BJ (cell line): ENCODE measurements around the gene MAP3K20. TPM values are rescaled to one million over a fixed set of nuclear protein-coding genes. Genes with fewer than 3 reads are reported as not detected.
A peak's percentile ranks its signal among the peaks of the same experiment; 100 is the strongest.

Experiments used
- CTCF ChIA-PET: fragments of 350-600 bp; formaldehyde crosslinking; extraction: SDS; loops from one replicate; lab custom pipeline; 2021; ENCODE audit warnings: antibody characterized with exemption, inconsistent platforms; lab: Yijun Ruan, JAX
- POLR2A ChIA-PET: fragments of 300-600 bp; sonication (Branson Sonifier 250); formaldehyde crosslinking; extraction: SDS; loops from one replicate; lab custom pipeline; 2021; ENCODE audit warnings: antibody characterized with exemption; lab: Charles Lee
- DNase-seq: peaks from one replicate; pipeline ENCODE4 v3.0.0-alpha.2; 2011; ENCODE audit warnings: low read depth
- H3K27me3 ChIP-seq: 2 replicates; pipeline ENCODE4 v1.6.0; 2011; ENCODE audit warnings: low read length; ENCODE audit not compliant: control insufficient read depth, insufficient read depth
- H3K36me3 ChIP-seq: 2 replicates; pipeline ENCODE4 v1.5.1; 2011; ENCODE audit warnings: low read length; ENCODE audit not compliant: control insufficient read depth, insufficient read depth
- H3K4me3 ChIP-seq: 2 replicates; pipeline ENCODE4 v1.5.1; 2011; ENCODE audit warnings: low read depth, mild to moderate bottlenecking, control low read depth, low read length
- polyA minus RNA-seq: library from RNA; depleted of rRNA, polyadenylated mRNA; stranded (reverse); fragments of >200 nt; gene quantifications from 2 replicates; pipeline ENCODE4 v1.2.3, GENCODE V29; 2011; rRNA and poly(A)+ RNA removed
- polyA plus RNA-seq: library from polyadenylated mRNA; depleted of rRNA; stranded (reverse); fragments of >200 nt; gene quantifications from 2 replicates; pipeline ENCODE4 v1.2.3, GENCODE V29; 2011; rRNA removed
- TF ChIP-seq, protein P1 (sequence below): IDR thresholded peaks from 2 replicates; pipeline ENCODE4 v1.5.1; 2011; ENCODE audit warnings: low read depth, mild to moderate bottlenecking, control low read depth, inconsistent platforms, low read length, moderate library complexity; ENCODE audit not compliant: insufficient read depth

MAP3K20 gene
- polyA plus RNA-seq: 45.4 and 76.7 TPM in 2 replicates
- 41.7 and 43.0 TPM in 2 replicates for polyA minus RNA-seq

DNA sequence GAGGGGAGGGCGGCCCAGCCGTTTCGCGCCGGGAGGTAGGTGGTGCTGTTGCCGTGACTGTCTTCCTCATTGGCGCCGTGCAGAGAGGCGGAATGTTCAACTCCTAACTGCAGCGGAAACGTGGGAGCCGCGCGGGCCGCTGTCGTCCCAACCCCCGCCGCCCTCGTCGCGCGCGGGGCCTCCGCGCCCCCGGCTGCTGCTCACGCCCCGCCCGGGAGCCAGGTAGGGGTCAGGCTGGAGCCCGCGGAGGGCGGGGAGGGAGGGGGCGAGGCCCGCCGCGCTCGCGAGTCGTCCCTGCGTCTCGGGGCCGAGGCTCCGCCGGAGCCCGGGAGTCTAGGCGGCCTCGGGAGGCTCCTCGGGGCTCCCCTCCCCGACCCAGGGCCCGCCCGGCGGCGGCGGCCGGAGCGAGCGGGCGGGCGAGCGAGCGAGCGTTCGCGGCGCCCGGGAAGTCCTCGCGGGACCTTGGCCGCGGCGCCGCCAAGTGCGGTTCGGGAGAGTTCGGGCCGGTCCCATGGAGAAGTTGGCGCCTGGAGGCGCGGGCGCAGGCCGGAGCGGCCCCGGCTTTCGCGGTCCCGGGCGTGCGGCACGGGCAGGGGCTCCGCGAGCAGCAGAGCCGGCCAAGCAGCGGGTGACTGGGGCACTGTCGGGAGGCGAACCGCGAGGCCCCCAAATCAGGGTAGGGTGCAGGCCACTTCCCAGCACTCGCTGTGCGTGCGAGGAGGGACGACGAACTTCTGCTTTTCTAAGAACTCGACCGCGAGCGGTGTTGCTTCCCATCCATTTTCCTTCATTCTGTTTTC lies at the start of gene MAP3K20:
Gene MAP3K20 (plus strand): TSS at position 66 of the 800 bp plus-strand sequence. CDS start 15,186 bp downstream, outside the sequence.
- POLR2A ChIA-PET: interaction anchor here (0.6 to 1.0 kb wide), 2 partner anchors 22 to 23 kb away, joined by 3 to 13 read pairs; no protein-coding TSS in a partner anchor
- peak within 1 kb of the TSS; percentile 77 for H3K4me3 ChIP-seq
- no peak for DNase-seq
- TF ChIP-seq, protein P1, sequence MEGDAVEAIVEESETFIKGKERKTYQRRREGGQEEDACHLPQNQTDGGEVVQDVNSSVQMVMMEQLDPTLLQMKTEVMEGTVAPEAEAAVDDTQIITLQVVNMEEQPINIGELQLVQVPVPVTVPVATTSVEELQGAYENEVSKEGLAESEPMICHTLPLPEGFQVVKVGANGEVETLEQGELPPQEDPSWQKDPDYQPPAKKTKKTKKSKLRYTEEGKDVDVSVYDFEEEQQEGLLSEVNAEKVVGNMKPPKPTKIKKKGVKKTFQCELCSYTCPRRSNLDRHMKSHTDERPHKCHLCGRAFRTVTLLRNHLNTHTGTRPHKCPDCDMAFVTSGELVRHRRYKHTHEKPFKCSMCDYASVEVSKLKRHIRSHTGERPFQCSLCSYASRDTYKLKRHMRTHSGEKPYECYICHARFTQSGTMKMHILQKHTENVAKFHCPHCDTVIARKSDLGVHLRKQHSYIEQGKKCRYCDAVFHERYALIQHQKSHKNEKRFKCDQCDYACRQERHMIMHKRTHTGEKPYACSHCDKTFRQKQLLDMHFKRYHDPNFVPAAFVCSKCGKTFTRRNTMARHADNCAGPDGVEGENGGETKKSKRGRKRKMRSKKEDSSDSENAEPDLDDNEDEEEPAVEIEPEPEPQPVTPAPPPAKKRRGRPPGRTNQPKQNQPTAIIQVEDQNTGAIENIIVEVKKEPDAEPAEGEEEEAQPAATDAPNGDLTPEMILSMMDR: peak; percentile 47
- no peaks in the 10 kb centered on the region for H3K27me3 ChIP-seq
- CTCF ChIA-PET: interaction anchor here (1.4 to 3.3 kb wide), 2 partner anchors 11 to 26 kb away, joined by 4 to 8 read pairs; no protein-coding TSS in a partner anchor
- no peaks in the 10 kb centered on the region for H3K36me3 ChIP-seq

DNA sequence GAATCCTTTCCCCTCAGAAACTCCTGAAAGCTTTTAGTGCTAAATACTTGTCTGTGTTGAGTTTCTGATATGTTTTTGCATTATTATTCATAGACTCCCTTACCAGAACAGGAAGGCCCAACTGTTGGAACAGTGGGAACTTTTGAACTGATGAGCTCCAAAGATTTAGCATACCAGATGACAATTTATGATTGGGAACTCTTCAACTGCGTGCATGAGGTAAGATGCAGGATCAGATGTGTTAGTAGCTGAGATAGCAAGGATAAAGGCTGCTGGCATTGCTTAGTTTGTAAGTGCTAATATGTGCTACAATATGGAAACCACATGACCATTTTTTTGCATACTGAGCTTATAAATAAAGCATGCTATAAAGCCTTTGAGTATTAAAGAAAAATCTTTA lies 49.2 kb upstream of the MAP3K20 start:
- DNase-seq: no peak
- no peak overlapping the region for H3K4me3 ChIP-seq
- POLR2A ChIA-PET: interaction anchor here (0.6 kb wide), 1 partner anchor 61 kb away, joined by 6 read pairs; no protein-coding TSS in a partner anchor
- no peaks in the 10 kb centered on the region for H3K27me3 ChIP-seq
- CTCF ChIA-PET: interaction anchor here (0.7 to 12.8 kb wide), 39 partner anchors 9 to 591 kb away, joined by 3 to 200 read pairs (median 5); no protein-coding TSS in a partner anchor
- TF ChIP-seq, protein P1: no peak
- H3K36me3 ChIP-seq: no peaks in the 10 kb centered on the region

DNA sequence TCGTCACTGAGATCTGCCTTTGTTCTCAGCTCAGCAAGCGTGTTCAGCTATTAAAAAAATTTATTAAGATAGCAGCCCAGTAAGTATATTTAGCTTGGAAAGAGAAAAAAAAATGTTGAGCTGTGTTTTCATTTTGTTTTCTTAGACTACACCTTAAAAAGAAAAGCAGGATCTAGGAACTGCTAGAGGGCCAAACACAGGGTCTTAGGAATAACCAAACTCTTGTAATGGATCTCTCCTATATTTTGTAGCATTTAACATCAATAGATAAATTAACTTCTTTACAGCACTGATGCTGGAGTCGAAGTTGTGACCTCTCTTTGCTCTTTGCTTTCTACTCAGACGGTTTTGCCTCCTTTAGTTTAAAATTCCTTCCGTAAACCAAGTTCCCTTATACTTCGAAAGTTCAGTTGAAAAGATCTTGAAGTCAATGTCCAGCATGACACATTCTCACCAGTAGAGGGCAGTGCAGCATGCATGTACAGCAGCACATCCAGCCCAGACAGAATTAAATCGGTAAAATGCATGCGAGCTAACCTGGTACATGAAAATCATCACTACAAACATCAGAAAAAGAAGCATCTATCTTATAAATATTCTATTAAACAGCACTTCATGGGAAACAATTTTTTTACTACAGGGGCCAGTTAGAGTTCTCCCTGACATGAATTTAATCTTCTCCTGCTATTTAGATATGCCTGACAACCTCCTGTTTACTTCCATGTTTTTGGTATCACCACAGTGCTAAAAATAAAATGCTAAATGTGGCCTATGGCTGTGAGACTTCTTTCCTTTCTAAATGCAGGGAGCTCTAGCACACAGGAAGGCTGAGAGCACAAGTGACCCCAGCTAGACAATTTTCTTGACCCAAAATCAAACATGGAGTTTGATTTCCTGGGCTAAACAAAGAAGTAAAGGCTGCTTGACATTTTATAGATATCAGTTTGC lies 48.2 kb upstream of the MAP3K20 start:
- Histone ChIP-seq H3K27me3 (no peaks in the 10 kb centered on the region), H3K36me3 (no peaks in the 10 kb centered on the region), H3K4me3 (no peak overlapping the region)
- ChIA-PET POLR2A (interaction anchor here (0.6 kb wide), 1 partner anchor 62 kb away, joined by 6 read pairs; no protein-coding TSS in a partner anchor), CTCF (interaction anchor here (0.6 to 12.8 kb wide), 65 partner anchors 9 to 893 kb away, joined by 3 to 200 read pairs (median 4); no protein-coding TSS in a partner anchor)
- TF ChIP-seq, protein P1: peak; percentile 83
- DNase-seq: no peak

DNA sequence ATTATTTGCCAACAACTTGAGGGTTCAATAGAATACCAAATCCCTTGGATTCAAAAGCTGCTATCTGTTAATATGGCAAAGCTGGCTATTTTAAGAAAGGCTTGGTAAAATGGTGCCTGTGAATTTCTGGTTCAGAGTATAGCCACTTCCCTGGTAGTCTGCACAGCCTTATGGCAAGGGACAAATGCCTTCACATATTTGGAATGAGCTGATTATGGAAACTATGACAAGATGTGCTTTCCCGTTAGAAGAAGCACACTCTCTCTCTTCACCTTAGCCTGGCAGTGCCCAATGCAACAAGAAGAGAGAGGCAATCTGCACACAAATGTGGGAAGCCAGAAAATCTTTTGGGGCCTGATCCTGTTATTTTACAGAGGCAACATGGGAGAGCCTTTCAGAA lies 47.5 kb upstream of the MAP3K20 start:
- no peaks in the 10 kb centered on the region for H3K27me3 ChIP-seq
- DNase-seq: no peak
- H3K4me3 ChIP-seq: no peak overlapping the region
- ChIA-PET POLR2A (no interaction called here), CTCF (interaction anchor here (0.6 to 12.8 kb wide), 50 partner anchors 8 to 893 kb away, joined by 3 to 200 read pairs (median 5); no protein-coding TSS in a partner anchor)
- H3K36me3 ChIP-seq: no peaks in the 10 kb centered on the region
- TF ChIP-seq, protein P1: no peak
